Cardiac fibroblast (primary cell): ENCODE data around the gene OXTR.
A peak's percentile ranks its signal among the peaks of the same experiment; 100 is the strongest.

Experiments used
- DNase-seq, 2 donors: peaks; one replicate each; pipeline versions ENCODE4 v3.0.0 to v3.0.0-alpha.2; 2010; ENCODE audit warnings: low read depth in 2 of 2
- H3K4me3 ChIP-seq, 2 donors: replicated peaks in 1 of 2; 1 replicate in 1 of 2; 2 replicates in 1 of 2; pipeline ENCODE4 v1.5.1; 2011; ENCODE audit warnings: low read depth in 2 of 2, low read length in 2 of 2, mild to moderate bottlenecking in 2 of 2, moderate library complexity in 1 of 2
- CTCF ChIP-seq: IDR thresholded peaks from one replicate; pipeline ENCODE4 v1.5.1; 2011; ENCODE audit warnings: low read depth, mild to moderate bottlenecking, low read length, inconsistent platforms

OXTR gene

GRCh38 chr3:8762607-8763377 is 6.6 kb downstream of the OXTR start:
- no peak overlapping the region for H3K4me3 ChIP-seq
- no peak for TF ChIP-seq CTCF
- no peak for DNase-seq

- no peak for DNase-seq
- no peak overlapping the region for H3K4me3 ChIP-seq
- TF ChIP-seq CTCF = no peak
These were observed 7.5 kb downstream of the OXTR start for GRCh38 chr3:8761866-8762265.

GRCh38 chr3:8760506-8760905 is 8.9 kb downstream of the OXTR start:
- TF ChIP-seq CTCF = no peak
- no peak overlapping the region for H3K4me3 ChIP-seq

GRCh38 chr3:8760091-8760490 is 9.3 kb downstream of the OXTR start:
- no peak overlapping the region for H3K4me3 ChIP-seq
- no peak for TF ChIP-seq CTCF
- DNase-seq = no peak

More at GRCh38 chr3:8760506-8760905, 8.9 kb downstream of the OXTR start:
- DNase-seq = no peak

GRCh38 chr3:8759038-8759707 is 10.2 kb downstream of the OXTR start:
- TF ChIP-seq CTCF = no peak
- H3K4me3 ChIP-seq = no peak overlapping the region

GRCh38 chr3:8757551-8758518 is 11.6 kb downstream of the OXTR start:
- no peak for TF ChIP-seq CTCF
- no peak overlapping the region for H3K4me3 ChIP-seq
- DNase-seq = peak; percentile 23 to 64

More at GRCh38 chr3:8759038-8759707, 10.2 kb downstream of the OXTR start:
- no peak for DNase-seq
